Neural progenitor cell (in vitro differentiated cells): Measurements from ENCODE around the gene ENO2. TPM values are rescaled to one million over a fixed set of nuclear protein-coding genes. Genes with fewer than 3 reads are reported as not detected.

Experiments used
- DNase-seq: peaks from one replicate; pipeline ENCODE4 v3.0.0-alpha.2; 2016; ENCODE audit warnings: low spot score
- H2AFZ ChIP-seq: fragments of 200-600 bp; sonication (generic); replicated peaks from 2 replicates; pipeline ENCODE4 v1.6.1; 2016; ENCODE audit warnings: antibody characterized with exemption
- H3F3A ChIP-seq: fragments of 200-600 bp; sonication (generic); 2 replicates; pipeline ENCODE4 v1.6.1; 2016; ENCODE audit warnings: antibody characterized with exemption, low read depth
- H3K27ac ChIP-seq: fragments of 200-600 bp; sonication (generic); 2 replicates; pipeline ENCODE4 v1.5.1; 2016; ENCODE audit warnings: mild to moderate bottlenecking
- H3K27me3 ChIP-seq: fragments of 200-600 bp; sonication (generic); 2 replicates; pipeline ENCODE4 v1.6.1; 2016; ENCODE audit warnings: mild to moderate bottlenecking, moderate library complexity
- H3K36me3 ChIP-seq: fragments of 200-600 bp; sonication (generic); 2 replicates; pipeline ENCODE4 v1.5.1; 2016
- H3K4me1 ChIP-seq: fragments of 200-600 bp; sonication (generic); 2 replicates; pipeline ENCODE4 v1.6.1; 2016; ENCODE audit warnings: mixed run types
- H3K4me2 ChIP-seq: fragments of 200-600 bp; sonication (generic); 2 replicates; pipeline ENCODE4 v1.6.1; 2016
- H3K4me3 ChIP-seq: fragments of 200-600 bp; sonication (generic); 2 replicates; pipeline ENCODE4 v1.5.1; 2016
- H3K79me2 ChIP-seq: fragments of 200-600 bp; sonication (generic); 2 replicates; pipeline ENCODE4 v1.6.1; 2016; ENCODE audit warnings: low read depth
- H3K9ac ChIP-seq: fragments of 200-600 bp; sonication (generic); 2 replicates; pipeline ENCODE4 v1.6.1; 2016
- H3K9me3 ChIP-seq: fragments of 200-600 bp; sonication (generic); 2 replicates; pipeline ENCODE4 v1.5.1; 2016; ENCODE audit warnings: low read depth
- H4K20me1 ChIP-seq: fragments of 200-600 bp; sonication (generic); 2 replicates; pipeline ENCODE4 v1.6.1; 2016; ENCODE audit warnings: low read depth
- H3K27ac Mint-ChIP-seq: 3 replicates; pipeline ENCODE4 v1.8.0; 2021; ENCODE audit warnings: mixed read lengths
- H3K27me3 Mint-ChIP-seq: 2 replicates; pipeline ENCODE4 v1.8.0; 2022; ENCODE audit warnings: low read depth, mild to moderate bottlenecking, inconsistent platforms, moderate library complexity, mixed read lengths; ENCODE audit not compliant: insufficient read depth
- H3K36me3 Mint-ChIP-seq: 3 replicates; pipeline ENCODE4 v1.8.0; 2021; ENCODE audit warnings: mixed read lengths
- H3K4me1 Mint-ChIP-seq: 3 replicates; pipeline ENCODE4 v1.8.0; 2021; ENCODE audit warnings: mixed read lengths
- H3K4me3 Mint-ChIP-seq: 3 replicates; pipeline ENCODE4 v1.8.0; 2021; ENCODE audit warnings: mild to moderate bottlenecking, moderate library complexity, mixed read lengths
- H3K9me3 Mint-ChIP-seq: 3 replicates; pipeline ENCODE4 v1.8.0; 2020; ENCODE audit warnings: mixed read lengths
- EZH2 ChIP-seq: fragments of 200-600 bp; sonication (generic); IDR thresholded peaks from 2 replicates; pipeline ENCODE4 v1.6.1; 2017; ENCODE audit warnings: antibody characterized with exemption, mild to moderate bottlenecking, moderate library complexity
- EZH2phosphoT487 ChIP-seq: fragments of 200-600 bp; sonication (generic); IDR thresholded peaks from 2 replicates; pipeline ENCODE4 v1.6.1; 2017; ENCODE audit warnings: antibody characterized with exemption
- total RNA-seq: library from RNA; depleted of rRNA; stranded (reverse); fragments of >200 nt; gene quantifications from 2 replicates; pipeline ENCODE4 v1.2.3, GENCODE V29; 2015; ENCODE audit warnings: low replicate concordance
- TF ChIP-seq, protein P1 (sequence below): fragments of 200-600 bp; sonication (generic); IDR thresholded peaks from 2 replicates; pipeline ENCODE4 v1.5.1; 2017; ENCODE audit warnings: antibody characterized with exemption, mild to moderate bottlenecking

ENO2 gene
- total RNA-seq, 1 donor from 2014 or later = 82.2 TPM

DNA sequence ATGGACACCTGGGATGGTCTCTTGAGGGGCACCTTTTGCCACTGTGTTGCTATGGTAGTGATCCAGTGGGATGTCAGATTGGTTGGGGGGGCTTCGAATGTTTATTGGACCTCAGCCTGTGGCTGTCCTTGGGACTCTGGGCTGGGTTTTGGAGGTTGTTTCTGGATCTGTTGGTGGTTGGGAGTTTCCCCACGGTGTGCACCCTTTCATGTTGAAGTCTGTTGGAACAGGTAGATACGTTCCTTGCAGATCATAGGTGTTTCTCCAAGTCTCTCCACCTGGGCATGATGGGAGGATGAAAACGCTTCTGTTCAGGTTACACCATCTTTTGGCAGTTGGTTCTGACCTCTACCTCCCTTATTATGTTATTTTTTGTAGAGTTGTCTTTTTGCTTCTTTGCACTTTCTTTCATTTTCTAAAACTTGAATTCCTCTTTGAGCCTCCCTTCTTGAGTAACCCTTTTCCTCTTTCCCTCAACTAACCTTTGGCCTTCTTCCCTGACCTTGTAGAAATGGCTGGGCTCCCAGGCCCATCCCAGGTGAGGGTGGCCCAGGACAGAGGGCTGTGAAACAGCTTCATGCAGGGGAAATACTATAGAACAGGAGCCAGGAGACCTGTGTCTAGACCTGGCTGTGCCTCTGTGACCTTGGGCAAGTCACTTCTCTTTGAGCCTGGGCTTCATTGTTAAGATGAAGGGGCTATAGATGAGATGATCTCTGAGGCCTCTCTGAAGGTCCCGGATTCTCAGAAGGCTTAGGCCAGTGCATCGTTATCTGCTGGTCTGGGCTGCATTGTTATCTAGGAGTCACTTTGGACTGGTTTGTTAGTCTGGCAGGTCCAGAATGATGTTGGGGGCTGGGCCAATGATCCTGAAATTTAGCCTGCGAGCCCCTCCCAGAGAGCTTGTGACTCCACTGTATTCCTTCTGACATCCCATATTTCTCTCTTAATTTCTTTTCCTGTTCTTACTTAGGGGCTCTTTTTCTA, 15.4 kb downstream of the ENO2 start:
- Histone ChIP-seq H3K9ac (peak overlapping the region; percentile 85), H3K36me3 (no peaks in the 10 kb centered on the region), H3K4me3 (peak overlapping the region; percentile 91), H3K4me2 (peak overlapping the region; percentile 85), H3K79me2 (peaks cover 82% of the 10 kb centered on the region), H3K9me3 (no peaks in the 10 kb centered on the region), H3F3A (peaks cover 53% of the 10 kb centered on the region), H2AFZ (no peak overlapping the region), H3K4me1 (peaks cover 36% of the 10 kb centered on the region), H3K27me3 (no peaks in the 10 kb centered on the region), H4K20me1 (peaks cover 56% of the 10 kb centered on the region), H3K27ac (no peak overlapping the region)
- no peak for TF ChIP-seq EZH2phosphoT487
- TF ChIP-seq, protein P1, sequence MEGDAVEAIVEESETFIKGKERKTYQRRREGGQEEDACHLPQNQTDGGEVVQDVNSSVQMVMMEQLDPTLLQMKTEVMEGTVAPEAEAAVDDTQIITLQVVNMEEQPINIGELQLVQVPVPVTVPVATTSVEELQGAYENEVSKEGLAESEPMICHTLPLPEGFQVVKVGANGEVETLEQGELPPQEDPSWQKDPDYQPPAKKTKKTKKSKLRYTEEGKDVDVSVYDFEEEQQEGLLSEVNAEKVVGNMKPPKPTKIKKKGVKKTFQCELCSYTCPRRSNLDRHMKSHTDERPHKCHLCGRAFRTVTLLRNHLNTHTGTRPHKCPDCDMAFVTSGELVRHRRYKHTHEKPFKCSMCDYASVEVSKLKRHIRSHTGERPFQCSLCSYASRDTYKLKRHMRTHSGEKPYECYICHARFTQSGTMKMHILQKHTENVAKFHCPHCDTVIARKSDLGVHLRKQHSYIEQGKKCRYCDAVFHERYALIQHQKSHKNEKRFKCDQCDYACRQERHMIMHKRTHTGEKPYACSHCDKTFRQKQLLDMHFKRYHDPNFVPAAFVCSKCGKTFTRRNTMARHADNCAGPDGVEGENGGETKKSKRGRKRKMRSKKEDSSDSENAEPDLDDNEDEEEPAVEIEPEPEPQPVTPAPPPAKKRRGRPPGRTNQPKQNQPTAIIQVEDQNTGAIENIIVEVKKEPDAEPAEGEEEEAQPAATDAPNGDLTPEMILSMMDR = no peak
- TF ChIP-seq EZH2 = no peak
- no peak for DNase-seq
- peak overlapping the region; percentile 78 for H3K27ac Mint-ChIP-seq
- H3K4me1 Mint-ChIP-seq = peaks cover 65% of the 10 kb centered on the region
- H3K4me3 Mint-ChIP-seq = peak overlapping the region; percentile 98
- H3K9me3 Mint-ChIP-seq = no peaks in the 10 kb centered on the region
- H3K36me3 Mint-ChIP-seq = peaks cover 24% of the 10 kb centered on the region
- peaks cover 8% of the 10 kb centered on the region for H3K27me3 Mint-ChIP-seq

DNA sequence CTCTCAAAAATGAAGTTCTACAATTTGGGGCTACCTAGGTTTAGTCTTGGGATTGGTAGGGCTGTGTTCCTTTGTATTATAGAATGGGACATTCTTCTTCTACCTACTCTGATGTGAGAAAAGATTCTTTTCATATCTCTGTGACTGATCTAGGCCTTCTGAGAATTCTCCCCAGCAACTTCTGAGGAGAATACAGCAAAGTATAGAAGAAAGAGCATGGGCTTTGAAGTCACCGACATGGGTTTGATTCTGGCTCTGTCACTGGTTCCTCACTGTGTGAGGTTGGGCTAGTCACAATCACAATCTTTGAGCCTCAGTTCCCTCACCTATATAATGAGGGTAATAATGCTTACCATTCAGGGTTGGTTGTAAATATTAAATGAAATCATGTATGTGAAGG, 18.4 kb downstream of the ENO2 start:
- Histone ChIP-seq H3K27me3 (no peaks in the 10 kb centered on the region), H3K9ac (no peak overlapping the region), H2AFZ (no peak overlapping the region), H3K4me2 (no peak overlapping the region), H3K4me3 (no peak overlapping the region), H3K9me3 (no peaks in the 10 kb centered on the region), H3K79me2 (peaks cover 66% of the 10 kb centered on the region), H3K4me1 (peaks cover 20% of the 10 kb centered on the region), H3K27ac (no peak overlapping the region), H4K20me1 (peaks cover 69% of the 10 kb centered on the region), H3F3A (peaks cover 49% of the 10 kb centered on the region), H3K36me3 (no peaks in the 10 kb centered on the region)
- H3K4me1 Mint-ChIP-seq = peaks cover 57% of the 10 kb centered on the region
- no peak overlapping the region for H3K4me3 Mint-ChIP-seq
- H3K9me3 Mint-ChIP-seq = peaks cover 2% of the 10 kb centered on the region
- no peak overlapping the region for H3K27ac Mint-ChIP-seq
- H3K36me3 Mint-ChIP-seq = peaks cover 31% of the 10 kb centered on the region
- peaks cover 16% of the 10 kb centered on the region for H3K27me3 Mint-ChIP-seq
- TF ChIP-seq EZH2phosphoT487 (no peak), EZH2 (no peak)
- TF ChIP-seq, protein P1 = no peak
- no peak for DNase-seq

- H4K20me1 ChIP-seq = peaks cover 67% of the 10 kb centered on the region
- Mint-ChIP-seq H3K9me3 (peaks cover 2% of the 10 kb centered on the region), H3K4me1 (peaks cover 57% of the 10 kb centered on the region), H3K27me3 (peaks cover 20% of the 10 kb centered on the region), H3K4me3 (peak overlapping the region; percentile 23), H3K27ac (no peak overlapping the region), H3K36me3 (peaks cover 27% of the 10 kb centered on the region)
- no peak overlapping the region for H3K9ac ChIP-seq
- H3K9me3 ChIP-seq = no peaks in the 10 kb centered on the region
- peaks cover 55% of the 10 kb centered on the region for H3F3A ChIP-seq
- no peak overlapping the region for H3K27ac ChIP-seq
- H3K4me3 ChIP-seq = no peak overlapping the region
- H3K4me2 ChIP-seq = no peak overlapping the region
- H3K4me1 ChIP-seq = peaks cover 24% of the 10 kb centered on the region
- no peaks in the 10 kb centered on the region for H3K27me3 ChIP-seq
- no peak overlapping the region for H2AFZ ChIP-seq
- TF ChIP-seq EZH2phosphoT487 (no peak), EZH2 (no peak)
- TF ChIP-seq, protein P1 = no peak
- H3K79me2 ChIP-seq = peaks cover 64% of the 10 kb centered on the region
- no peaks in the 10 kb centered on the region for H3K36me3 ChIP-seq
- DNase-seq = no peak
Measured at GRCh38 chr12:6934110-6934509, 19.7 kb downstream of the ENO2 start.
